OCI-LY7 (cell line): ENCODE data around the gene CDR2.

Experiments
- CTCF ChIP-seq: fragments of 200-600 bp; sonication (generic); conservative IDR thresholded peaks from 2 replicates; pipeline ENCODE4 v1.5.1; 2014; ENCODE audit warnings: mild to moderate bottlenecking, antibody characterized with exemption, low read length, moderate library complexity, mixed read lengths
- EZH2phosphoT487 ChIP-seq: fragments of 200-600 bp; sonication (generic); IDR thresholded peaks from 2 replicates; pipeline ENCODE4 v1.6.1; 2018; ENCODE audit warnings: low read depth, borderline replicate concordance, mild to moderate bottlenecking, mixed run types, antibody characterized with exemption, low read length, moderate library complexity, mixed read lengths

DNA sequence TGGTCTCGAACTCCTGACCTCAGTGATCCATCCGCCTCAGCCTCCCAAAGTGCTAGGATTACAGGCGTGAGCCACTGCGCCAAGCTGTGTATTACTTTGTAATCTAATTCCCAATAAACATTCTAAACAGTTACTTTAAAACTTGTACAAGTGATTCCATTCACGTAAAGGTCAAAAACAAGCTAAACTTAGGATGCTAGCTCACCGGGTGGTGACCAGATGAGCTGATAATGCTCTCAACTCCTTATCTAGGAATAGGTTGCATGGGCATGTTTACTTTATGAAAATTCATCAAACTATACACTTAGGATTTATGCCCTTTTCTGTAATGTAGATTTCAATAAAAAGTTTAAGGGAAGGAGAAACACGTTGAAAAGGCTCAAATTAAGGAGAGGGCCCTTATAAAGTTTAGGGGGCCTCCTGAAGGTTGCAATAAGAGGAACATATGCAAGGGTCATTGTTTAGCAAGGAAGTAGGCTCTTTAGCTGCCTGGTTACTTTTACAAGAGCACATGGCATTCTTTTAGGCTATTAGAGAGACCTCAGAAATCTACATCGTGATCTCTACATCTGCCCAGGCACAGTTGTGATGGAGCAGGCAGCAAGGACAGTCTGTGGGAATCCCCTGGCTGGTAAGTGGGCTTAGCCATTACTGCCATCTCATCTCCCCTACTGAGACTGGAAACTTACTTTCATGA is 13.3 kb downstream of the CDR2 start:
- TF ChIP-seq CTCF = no peak
- TF ChIP-seq EZH2phosphoT487 = no peak
